ENCODE results near the gene CD300C.
A peak's percentile ranks its signal among the peaks of the same experiment; 100 is the strongest.
"Not testable (repeated sequence)": the region's sequence is repeated elsewhere in the genome, so short reads cannot be mapped to it uniquely, and the experiment has no call there.

The CD300C gene

DNA sequence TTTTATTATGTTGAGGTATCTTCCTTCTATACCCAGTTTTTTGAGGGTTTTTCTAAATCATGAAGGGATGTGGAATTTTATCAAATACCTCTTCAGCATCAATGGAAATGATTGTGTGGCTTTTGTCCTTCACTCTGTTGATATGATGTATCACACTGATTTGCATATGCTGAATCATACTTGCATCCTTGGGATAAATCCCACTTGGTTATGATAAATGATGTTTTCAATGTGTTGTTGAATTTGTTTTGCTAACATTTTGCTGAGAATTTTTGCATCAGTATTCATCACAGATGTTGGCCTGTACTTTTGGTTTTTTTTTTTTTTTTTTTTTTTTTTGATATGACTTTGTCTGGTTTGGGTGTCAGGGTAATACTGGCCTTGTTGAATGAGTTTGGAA, 37.8 kb downstream of the CD300C start:
- no peak for DNase-seq

DNA sequence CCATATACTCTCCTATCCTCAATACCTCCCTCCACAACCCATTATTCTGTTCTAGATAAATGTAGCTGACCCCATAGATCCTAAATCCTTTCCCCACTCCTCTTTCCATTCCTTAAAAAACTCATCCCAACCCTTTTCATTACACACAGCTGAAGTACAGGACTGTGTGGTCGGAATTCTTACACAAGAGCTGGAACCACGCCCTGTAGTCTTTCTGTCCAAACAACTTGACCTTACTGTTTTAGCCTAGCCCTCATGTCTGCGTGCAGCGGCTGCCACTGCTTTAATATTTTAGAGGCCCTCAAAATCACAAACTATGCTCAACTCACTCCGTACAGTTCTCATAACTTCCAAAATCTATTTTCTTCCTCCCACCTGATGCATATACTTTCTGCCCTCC, 42.0 kb downstream of the CD300C start:
- DNase-seq, result not testable (repeated sequence)

DNA sequence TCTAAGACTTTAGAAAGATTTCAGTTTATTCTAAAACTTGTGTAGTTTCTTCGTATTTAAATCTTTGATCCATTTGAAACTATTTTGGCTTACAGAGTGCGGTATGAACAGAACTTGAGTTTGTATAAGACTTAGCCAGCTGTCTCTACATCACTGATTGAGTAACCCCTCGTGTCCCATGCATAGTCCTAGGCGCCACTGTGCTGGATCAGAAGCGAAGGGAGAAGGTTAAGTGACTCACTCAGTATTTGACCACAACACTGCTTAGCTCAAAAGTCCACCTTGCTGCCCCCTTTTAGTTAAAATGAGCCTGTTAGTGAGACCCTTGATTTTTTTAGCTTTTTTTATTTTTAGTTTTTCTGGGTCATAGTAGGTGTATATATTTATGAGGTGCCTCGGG, 43.1 kb downstream of the CD300C start:
- no peak for DNase-seq

DNA sequence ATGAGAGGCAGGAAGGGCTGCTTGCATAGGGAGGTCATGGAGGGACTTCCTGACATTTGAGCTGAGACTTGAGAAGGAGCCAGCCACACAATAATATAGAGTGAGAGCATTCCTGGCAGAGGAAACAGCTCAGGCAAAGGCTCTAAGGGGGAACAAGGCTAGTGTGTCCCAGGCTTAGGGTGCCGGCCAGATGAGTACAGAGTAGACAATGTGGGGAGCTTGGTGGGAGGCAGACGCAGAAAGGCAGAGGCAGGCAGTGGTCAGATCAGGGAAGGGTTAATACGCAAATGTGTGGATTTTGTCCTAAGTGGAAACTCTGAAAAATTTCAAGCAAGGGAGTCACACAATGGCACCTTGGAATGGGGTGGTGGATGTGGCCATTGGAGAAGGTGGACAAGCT, 45.9 kb downstream of the CD300C start:
- DNase-seq, result no peak

DNA sequence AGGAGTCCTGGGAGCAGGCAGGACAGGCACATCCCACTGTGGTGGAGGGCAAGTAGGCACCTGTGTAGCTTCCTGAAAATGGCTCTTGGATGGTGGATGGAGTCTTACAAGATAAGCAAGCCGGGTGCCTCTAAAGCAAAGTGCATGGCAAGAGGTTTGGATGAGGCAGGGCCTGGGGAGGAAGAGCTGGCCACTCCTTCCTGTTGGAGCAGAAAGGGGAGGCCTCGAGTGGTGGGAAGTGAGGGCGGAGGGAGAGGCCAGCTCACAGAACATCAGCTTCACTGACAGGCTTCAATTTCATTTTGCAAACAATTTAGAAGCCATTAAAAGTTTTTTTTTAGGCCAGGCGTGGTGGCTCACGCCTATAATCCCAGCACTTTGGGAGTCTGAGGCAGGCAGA, 48.4 kb downstream of the CD300C start:
- DNase-seq, result no peak

DNA sequence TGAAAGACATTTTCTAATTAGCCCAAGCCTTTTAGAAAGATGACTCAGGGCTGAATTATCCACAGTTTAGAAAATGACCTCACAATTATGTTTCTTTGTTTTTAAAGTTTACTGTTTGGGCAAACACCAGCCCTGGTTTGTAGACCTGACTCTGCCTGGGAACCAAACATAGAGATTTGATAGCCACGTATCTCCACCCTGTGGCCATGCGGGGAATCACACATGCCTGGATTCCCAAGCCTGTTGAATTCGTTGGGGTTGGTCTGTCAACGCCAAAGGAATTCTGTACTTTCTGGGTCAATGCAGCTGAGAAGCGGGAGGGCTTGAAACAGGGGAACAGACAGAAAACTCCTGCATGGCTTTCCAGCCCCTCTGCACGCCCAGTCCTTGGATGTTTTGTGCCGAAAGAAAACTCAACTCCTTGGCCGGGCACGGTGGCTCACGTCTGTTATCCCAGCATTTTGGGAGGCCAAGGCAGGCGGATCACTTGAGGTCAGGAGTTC, 52.5 kb downstream of the CD300C start:
- DNase-seq, result peak; percentile 69

DNA sequence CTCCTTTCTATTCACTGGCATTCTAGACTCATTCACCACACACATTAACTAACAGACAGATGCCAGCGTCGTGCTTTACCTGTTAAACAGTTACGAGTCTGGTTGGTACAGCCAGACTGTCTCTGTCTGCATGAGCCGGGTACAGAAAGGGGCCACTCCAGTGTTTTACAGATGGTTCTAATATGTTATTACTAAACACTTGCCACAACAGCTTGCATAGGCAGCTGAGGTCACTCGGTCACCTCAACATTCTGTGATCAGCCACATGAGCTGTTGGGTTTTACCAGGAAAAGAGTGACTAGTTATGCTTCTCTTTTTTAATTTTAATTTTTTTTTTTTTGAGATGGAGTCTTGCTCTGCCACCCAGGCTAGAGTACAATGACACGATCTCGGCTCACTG, 54.3 kb downstream of the CD300C start:
- no peak for DNase-seq

Data from stimulated activated CD4-positive, alpha-beta T cell treated with anti-CD3 and anti-CD28 coated beads, Interleukin-12 subunit alpha, Interleukin-12 subunit beta, amount 100 ng/mL, for 4 hours (primary cell).